ENCODE results near the gene SCARB1. TPM values are rescaled to one million over a fixed set of nuclear protein-coding genes. Genes with fewer than 3 reads are reported as not detected.

The SCARB1 gene
- total and polyA plus RNA-seq, 9 of the 15 experiments (the other 6 are each of a cell fraction or from before 2014, with no cell fraction given): 0.56 to 157 (median 52.8) TPM

- TF ChIP-seq SIX5 (IDR thresholded peaks at IDR 0.05; ENCODE audit: borderline replicate concordance in 1 of 2, insufficient read depth in 1 of 2, low read depth in 1 of 2, low read length in 2 of 2) (no peak), SMARCE1 (IDR thresholded peaks at IDR 0.05) (no peak), SRSF3 (IDR thresholded peaks at IDR 0.05; ENCODE audit: insufficient read depth, low read length) (no peak), TCF7L2 (IDR thresholded peaks at IDR 0.05; ENCODE audit: low read depth, low read length) (no peak), EP300 (IDR thresholded peaks at IDR 0.05; ENCODE audit: low read length) (peak; percentile 11; the same call in 1 of the 2 replicates), DDX20 (tag; IDR thresholded peaks at IDR 0.05; ENCODE audit: low read depth) (no peak), PHF20 (IDR thresholded peaks at IDR 0.05; ENCODE audit: partially characterized antibody) (no peak), NR3C1 (CRISPR knock-in tag; IDR thresholded peaks at IDR 0.05) (no peak), MNT (conservative IDR thresholded peaks at IDR 0.05) (no peak), ZBED1 (IDR thresholded peaks at IDR 0.05) (no peak), ZNF133 (CRISPR knock-in tag; IDR thresholded peaks at IDR 0.05) (no peak), PHB2 (IDR thresholded peaks at IDR 0.05; ENCODE audit: low read depth) (no peak), ELF1 (tag; IDR thresholded peaks at IDR 0.05) (peak; percentile 36; the same call in 1 of the 2 replicates), KLF13 (tag; IDR thresholded peaks at IDR 0.05; ENCODE audit: borderline replicate concordance, low read depth) (no peak), FOXA3 (CRISPR knock-in tag; conservative IDR thresholded peaks at IDR 0.05 in 1 of 2, IDR thresholded peaks at IDR 0.05 in 1 of 2) (no peak), ATF3 (IDR thresholded peaks at IDR 0.05) (peak; percentile 6; the same call in 1 of the 2 replicates), ATF3 (CRISPR knock-in tag; conservative IDR thresholded peaks at IDR 0.05) (no peak), KLF16 (IDR thresholded peaks at IDR 0.05) (no peak), L3MBTL2 (IDR thresholded peaks at IDR 0.05) (peak; percentile 87)
Observed at GRCh38 chr12:124776125-124776513, 87.5 kb downstream of the SCARB1 start (continued).
